NCI-H1092 (cell line): ENCODE measurements around the gene FILIP1.
"Not testable (repeated sequence)": the region's sequence is repeated elsewhere in the genome, so short reads cannot be mapped to it uniquely, and the experiment has no call there.

Source experiments
- DNase-seq: peaks from one replicate; lab custom pipeline; 2025; lab: John Stamatoyannopoulos, UW

FILIP1 gene

GRCh38 chr6:75419980-75420379, 73.6 kb downstream of the FILIP1 start:
- no peak for DNase-seq

GRCh38 chr6:75419416-75419815, 74.2 kb downstream of the FILIP1 start:
- no peak for DNase-seq

GRCh38 chr6:75418233-75418632, 75.4 kb downstream of the FILIP1 start:
- DNase-seq, result no peak

- no peak for DNase-seq
Measured at GRCh38 chr6:75416443-75416842, 77.2 kb downstream of the FILIP1 start.

DNA sequence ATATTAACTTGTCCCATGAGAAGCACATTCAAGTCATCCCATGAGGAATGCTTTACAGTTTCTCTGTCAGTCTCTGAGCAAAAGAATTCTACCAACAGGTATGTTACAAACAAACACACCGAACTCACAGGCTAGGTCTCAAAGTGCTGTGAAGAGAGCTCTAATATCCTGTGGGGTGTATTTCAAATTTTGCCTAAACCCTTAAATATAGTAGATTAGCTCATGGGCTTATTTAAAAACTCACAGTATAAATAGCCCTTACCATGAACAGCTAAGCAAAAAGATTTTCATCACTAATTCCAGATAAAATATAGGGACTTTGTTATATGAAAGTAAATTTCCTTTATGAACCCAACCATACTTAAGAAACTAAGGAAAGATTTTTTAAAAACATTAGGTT, 77.8 kb downstream of the FILIP1 start:
- DNase-seq, result no peak

- no peak for DNase-seq
Measured at GRCh38 chr6:75414445-75415021, 79.1 kb downstream of the FILIP1 start.

DNA sequence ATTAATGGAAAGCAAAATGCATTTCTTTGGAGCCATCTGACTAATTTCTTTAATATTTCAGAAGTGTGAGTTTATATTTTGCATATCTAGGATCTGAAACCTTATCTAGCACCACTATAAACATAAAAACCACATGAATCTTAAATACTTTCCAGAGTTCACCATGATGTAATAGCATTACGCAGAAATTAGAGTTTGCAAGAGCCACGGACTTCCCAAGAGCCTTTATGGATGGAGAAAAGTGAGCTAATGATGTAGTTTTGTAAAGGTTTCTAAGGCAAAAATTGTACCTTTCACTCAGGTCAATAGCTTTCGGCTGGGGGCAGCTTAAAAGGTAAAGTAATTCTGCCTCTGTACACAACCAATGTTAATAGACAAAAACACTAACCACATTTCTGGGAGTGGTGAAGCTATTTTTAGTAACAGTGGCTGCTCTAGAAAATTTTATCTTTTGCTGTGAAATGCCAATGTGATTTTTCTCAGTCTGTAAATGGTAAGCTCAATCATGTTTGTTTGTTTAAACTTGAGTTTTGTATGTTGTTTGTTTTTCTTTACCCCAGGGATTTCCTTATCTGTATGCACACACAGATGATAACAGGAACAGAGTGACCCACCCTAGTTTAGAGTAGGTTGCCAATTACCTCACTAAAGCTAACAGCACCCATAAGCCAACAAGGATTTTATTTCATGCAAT, 80.5 kb downstream of the FILIP1 start:
- DNase-seq, result no peak

DNA sequence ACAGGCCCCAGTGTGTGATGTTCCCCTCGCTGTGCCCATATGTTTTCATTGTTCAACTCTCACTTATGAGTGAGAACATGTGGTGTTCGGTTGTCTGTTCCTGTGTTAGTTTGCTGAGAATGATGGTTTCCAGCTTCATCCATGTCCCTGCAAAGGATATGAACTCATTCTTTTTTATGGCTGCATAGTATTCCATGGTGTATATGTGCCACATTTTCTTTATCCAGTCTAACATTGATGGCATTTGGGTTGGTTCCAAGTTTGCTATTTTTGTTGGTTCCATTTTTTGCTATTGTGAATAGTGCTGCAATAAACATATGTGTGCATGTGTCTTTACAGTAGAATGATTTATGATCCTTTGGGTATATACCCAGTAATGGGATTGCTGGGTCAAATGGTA, 83.0 kb downstream of the FILIP1 start:
- not testable (repeated sequence) for DNase-seq

GRCh38 chr6:75409928-75410327, 83.7 kb downstream of the FILIP1 start:
- no peak for DNase-seq

- DNase-seq, result no peak
Measured at GRCh38 chr6:75409286-75409685, 84.3 kb downstream of the FILIP1 start.

- DNase-seq, result no peak
Measured at GRCh38 chr6:75403563-75404080, 90.0 kb downstream of the FILIP1 start.

- DNase-seq, result no peak
Measured at GRCh38 chr6:75402296-75402695, 91.3 kb downstream of the FILIP1 start.

DNA sequence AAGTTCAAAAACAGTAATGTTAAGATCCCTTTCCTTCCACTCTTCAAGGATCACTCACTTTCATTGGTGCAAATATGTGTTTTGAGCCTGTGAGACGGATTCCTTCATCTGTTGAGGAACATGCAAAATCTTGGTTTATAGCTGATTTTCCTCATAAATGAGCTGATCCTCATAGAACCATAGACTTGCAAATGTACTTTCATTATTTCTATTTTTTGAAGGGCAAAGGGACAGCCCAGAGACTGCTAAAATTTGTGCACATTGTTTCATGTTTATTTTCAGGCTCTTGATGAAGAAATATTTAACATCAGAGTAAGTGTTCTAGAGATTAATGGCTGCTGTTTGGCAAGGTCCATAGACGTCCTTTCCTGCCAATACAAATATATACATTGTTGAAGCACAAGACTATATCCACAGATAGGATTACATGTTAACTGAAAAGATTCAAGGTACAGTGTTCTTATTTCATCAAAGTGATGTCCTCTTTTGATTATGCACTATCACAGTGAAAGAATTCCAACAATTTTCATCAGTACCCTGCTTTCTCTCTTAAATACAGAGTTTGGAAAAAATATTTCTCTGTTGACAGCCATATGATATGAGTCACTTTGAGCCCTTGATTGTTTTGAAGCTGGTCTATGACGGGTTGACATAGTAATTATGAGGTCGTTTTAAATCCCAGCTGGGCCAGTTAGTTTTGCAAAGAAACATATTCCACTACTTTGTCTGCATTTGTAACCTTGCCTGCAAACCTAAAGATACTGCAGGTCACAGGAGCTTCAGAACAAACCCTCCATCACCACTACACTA, 95.7 kb downstream of the FILIP1 start:
- DNase-seq, result no peak

GRCh38 chr6:75397171-75397570, 96.4 kb downstream of the FILIP1 start:
- DNase-seq, result no peak

- no peak for DNase-seq
Measured at GRCh38 chr6:75396005-75396800, 97.4 kb downstream of the FILIP1 start.

DNA sequence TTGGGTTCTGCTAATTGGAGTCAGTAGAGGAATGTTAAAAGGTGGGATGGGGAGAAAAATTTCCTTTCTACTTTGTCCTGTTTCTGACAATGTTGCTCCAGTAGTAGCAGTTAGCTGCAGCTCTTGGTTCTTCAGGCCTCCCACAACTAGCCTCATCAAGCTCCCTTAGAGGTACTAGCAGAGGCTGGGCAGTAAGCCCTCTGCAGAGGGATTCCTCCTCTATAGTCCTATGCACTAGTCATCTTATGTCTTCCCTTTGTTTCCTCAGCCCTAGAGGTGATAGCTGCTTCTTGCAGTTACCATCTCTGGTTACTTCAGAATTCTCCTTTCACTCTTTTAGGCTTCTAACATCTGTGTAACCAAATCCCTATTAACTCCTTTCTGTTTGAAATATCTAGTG, 99.8 kb downstream of the FILIP1 start:
- DNase-seq, result no peak

GRCh38 chr6:75391276-75391675, 102.3 kb downstream of the FILIP1 start:
- no peak for DNase-seq

- no peak for DNase-seq
Measured at GRCh38 chr6:75386050-75386770, 107.4 kb downstream of the FILIP1 start.

DNA sequence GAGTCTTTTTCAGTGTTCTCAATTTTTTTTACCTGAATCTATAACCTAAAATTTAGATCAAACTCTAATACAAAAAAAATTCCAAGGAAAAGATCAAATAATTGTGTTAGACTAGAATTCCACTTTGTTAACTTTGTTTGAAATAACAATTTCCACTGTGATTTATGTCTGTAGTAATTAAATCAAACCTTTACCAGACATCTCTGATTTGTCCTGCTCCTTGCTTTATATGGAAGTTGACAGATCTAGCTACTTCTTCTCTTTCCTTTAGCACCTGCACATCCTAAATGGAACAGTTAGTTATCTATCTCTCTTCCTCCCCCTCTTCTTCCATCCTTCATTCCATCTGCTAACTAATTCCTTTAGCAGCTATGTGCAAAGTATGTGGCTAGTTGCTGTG, 109.5 kb downstream of the FILIP1 start:
- DNase-seq, result no peak

DNA sequence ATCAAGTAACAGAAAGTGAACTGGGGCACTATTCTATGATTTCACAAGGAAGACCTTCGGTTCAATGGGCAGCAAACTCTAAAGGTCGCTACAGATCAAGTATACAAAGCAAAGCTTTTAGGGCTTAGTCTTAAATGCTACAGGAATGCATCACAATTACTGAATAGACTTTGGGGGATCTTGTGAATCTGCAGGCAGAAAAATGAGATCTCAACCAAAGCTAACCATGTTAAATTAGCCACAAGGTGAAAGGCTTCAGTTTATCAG, 111.0 kb downstream of the FILIP1 start:
- no peak for DNase-seq

GRCh38 chr6:75381877-75382633, 111.5 kb downstream of the FILIP1 start:
- DNase-seq, result no peak
